ENCODE data around the gene LMCD1.
A peak's percentile ranks its signal among the peaks of the same experiment; 100 is the strongest.

Gene LMCD1

GRCh38 chr3:8622873-8623691, 121.5 kb downstream of the LMCD1 start:
- DNase-seq = peak; percentile 56
- H3K4me2 ChIP-seq (ENCODE audit: insufficient read depth, low read length) = no peak overlapping the region
- no peaks in the 10 kb centered on the region for H3K4me1 ChIP-seq (ENCODE audit: insufficient read depth, low read length)
- peak; percentile 85 for TF ChIP-seq CTCF (IDR thresholded peaks at IDR 0.05; ENCODE audit: borderline replicate concordance, extremely low read depth, low read length, poor library complexity, severe bottlenecking)
- no peak for TF ChIP-seq EZH2 (IDR thresholded peaks at IDR 0.05; ENCODE audit: borderline replicate concordance, low read depth, low read length, severe bottlenecking)
- no peak overlapping the region for H3K4me3 ChIP-seq (ENCODE audit: low read depth in 1 of 2, low read length in 2 of 2)
- no peak overlapping the region for H2AFZ ChIP-seq (ENCODE audit: low read depth, low read length)
- H3K27ac ChIP-seq (ENCODE audit: low read length) = no peak overlapping the region
- no peaks in the 10 kb centered on the region for H3K79me2 ChIP-seq (ENCODE audit: insufficient read depth, low read length)
- H4K20me1 ChIP-seq (ENCODE audit: insufficient read depth, low read length) = peaks cover 4% of the 10 kb centered on the region; the same call in 1 of the 2 replicates
- no peaks in the 10 kb centered on the region for H3K36me3 ChIP-seq (ENCODE audit: insufficient read depth, low read length)
- no peaks in the 10 kb centered on the region for H3K9me3 ChIP-seq (ENCODE audit: insufficient read depth, low read length, severe bottlenecking)
- H3K9ac ChIP-seq (ENCODE audit: low read depth, low read length) = no peak overlapping the region
- H3K27me3 ChIP-seq (ENCODE audit: insufficient read depth, low read length, poor library complexity) = no peaks in the 10 kb centered on the region
- ATAC-seq (ENCODE audit: insufficient read depth, low read depth) = peak; percentile 93

- H2AFZ ChIP-seq (ENCODE audit: low read depth, low read length) = no peak overlapping the region
- no peak overlapping the region for H3K4me3 ChIP-seq (ENCODE audit: low read depth in 1 of 2, low read length in 2 of 2)
- H4K20me1 ChIP-seq (ENCODE audit: insufficient read depth, low read length) = peaks cover 4% of the 10 kb centered on the region; the same call in 1 of the 2 replicates
- no peaks in the 10 kb centered on the region for H3K9me3 ChIP-seq (ENCODE audit: insufficient read depth, low read length, severe bottlenecking)
- no peaks in the 10 kb centered on the region for H3K4me1 ChIP-seq (ENCODE audit: insufficient read depth, low read length)
- H3K9ac ChIP-seq (ENCODE audit: low read depth, low read length) = no peak overlapping the region
- DNase-seq (no peak), ATAC-seq (ENCODE audit: insufficient read depth, low read depth) (no peak)
- H3K4me2 ChIP-seq (ENCODE audit: insufficient read depth, low read length) = no peak overlapping the region
- no peak overlapping the region for H3K27ac ChIP-seq (ENCODE audit: low read length)
- H3K79me2 ChIP-seq (ENCODE audit: insufficient read depth, low read length) = no peaks in the 10 kb centered on the region
- H3K36me3 ChIP-seq (ENCODE audit: insufficient read depth, low read length) = no peaks in the 10 kb centered on the region
- no peaks in the 10 kb centered on the region for H3K27me3 ChIP-seq (ENCODE audit: insufficient read depth, low read length, poor library complexity)
- no peak for TF ChIP-seq CTCF (IDR thresholded peaks at IDR 0.05; ENCODE audit: borderline replicate concordance, extremely low read depth, low read length, poor library complexity, severe bottlenecking)
- TF ChIP-seq EZH2 (IDR thresholded peaks at IDR 0.05; ENCODE audit: borderline replicate concordance, low read depth, low read length, severe bottlenecking) = no peak
Measured at GRCh38 chr3:8623741-8624140, 122.1 kb downstream of the LMCD1 start.
